Astrocyte (in vitro differentiated cells and primary cell): ENCODE results near the gene TMEM165.

Source experiments
- EZH2 ChIP-seq: IDR thresholded peaks from 2 replicates; pipeline ENCODE4 v1.6.1; 2012; ENCODE audit warnings: mild to moderate bottlenecking, low read length, inconsistent platforms; ENCODE audit not compliant: insufficient read depth
- TF ChIP-seq, protein P1 (sequence below): IDR thresholded peaks from 2 replicates; pipeline ENCODE4 v1.5.1; 2011; ENCODE audit warnings: low read depth, mild to moderate bottlenecking, inconsistent platforms, low read length, moderate library complexity; ENCODE audit not compliant: insufficient read depth

DNA sequence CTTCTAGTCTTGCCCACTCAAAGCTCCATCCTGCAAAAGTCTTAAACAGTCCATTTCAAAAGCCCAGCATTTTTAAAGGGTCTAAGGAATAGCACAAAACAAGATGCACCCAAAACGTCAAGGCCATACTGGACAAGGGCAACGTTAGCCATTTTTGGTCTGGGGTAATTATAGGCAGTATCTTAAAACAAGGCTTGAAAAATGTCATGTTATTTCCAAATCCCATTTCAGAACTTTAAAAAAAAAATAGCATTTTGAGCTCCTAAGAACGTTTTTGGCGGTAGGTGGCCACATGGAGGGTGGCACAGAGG, 584 bp upstream of the TMEM165 start:
- TF ChIP-seq, protein P1, sequence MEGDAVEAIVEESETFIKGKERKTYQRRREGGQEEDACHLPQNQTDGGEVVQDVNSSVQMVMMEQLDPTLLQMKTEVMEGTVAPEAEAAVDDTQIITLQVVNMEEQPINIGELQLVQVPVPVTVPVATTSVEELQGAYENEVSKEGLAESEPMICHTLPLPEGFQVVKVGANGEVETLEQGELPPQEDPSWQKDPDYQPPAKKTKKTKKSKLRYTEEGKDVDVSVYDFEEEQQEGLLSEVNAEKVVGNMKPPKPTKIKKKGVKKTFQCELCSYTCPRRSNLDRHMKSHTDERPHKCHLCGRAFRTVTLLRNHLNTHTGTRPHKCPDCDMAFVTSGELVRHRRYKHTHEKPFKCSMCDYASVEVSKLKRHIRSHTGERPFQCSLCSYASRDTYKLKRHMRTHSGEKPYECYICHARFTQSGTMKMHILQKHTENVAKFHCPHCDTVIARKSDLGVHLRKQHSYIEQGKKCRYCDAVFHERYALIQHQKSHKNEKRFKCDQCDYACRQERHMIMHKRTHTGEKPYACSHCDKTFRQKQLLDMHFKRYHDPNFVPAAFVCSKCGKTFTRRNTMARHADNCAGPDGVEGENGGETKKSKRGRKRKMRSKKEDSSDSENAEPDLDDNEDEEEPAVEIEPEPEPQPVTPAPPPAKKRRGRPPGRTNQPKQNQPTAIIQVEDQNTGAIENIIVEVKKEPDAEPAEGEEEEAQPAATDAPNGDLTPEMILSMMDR, result no peak
- TF ChIP-seq EZH2, result no peak
